ENCODE data around the gene MEGF10.

DNA sequence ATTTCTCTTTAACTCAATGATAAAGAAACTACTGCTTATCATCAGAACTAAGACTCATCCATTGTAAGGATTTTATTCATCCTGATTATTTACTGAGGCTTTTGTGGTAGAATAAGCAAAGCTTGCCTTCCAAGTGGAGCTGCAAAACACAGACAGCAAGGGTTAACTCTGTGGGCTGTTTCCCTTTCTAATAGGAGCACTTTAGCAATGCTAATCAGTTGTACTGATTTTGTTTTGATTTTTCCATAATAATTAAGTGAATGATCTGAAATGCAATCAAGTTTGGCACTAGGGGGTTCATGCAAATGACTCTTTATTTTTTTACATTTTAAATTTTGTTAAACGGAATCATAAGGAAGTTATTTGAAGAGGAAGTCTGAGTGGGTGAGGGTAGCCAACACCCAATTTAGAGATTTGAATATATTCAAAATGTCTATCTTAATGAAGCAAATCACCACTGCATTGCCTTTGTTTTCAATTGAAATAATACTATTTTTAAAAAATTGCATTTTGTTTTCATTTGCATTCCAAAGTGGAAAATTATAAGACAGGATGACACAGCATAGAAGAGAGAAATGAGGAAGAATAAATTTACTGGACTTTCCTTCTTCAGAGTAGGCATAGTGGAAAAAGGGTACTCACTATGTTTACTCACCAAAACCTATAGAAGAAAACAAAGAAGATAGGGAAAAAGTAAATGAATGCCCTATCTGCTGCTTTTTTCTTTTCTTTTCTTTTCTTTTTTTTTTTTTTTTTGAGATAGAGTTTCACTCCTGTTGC is 36.6 kb downstream of the MEGF10 start:
- TF ChIP-seq, protein P1, sequence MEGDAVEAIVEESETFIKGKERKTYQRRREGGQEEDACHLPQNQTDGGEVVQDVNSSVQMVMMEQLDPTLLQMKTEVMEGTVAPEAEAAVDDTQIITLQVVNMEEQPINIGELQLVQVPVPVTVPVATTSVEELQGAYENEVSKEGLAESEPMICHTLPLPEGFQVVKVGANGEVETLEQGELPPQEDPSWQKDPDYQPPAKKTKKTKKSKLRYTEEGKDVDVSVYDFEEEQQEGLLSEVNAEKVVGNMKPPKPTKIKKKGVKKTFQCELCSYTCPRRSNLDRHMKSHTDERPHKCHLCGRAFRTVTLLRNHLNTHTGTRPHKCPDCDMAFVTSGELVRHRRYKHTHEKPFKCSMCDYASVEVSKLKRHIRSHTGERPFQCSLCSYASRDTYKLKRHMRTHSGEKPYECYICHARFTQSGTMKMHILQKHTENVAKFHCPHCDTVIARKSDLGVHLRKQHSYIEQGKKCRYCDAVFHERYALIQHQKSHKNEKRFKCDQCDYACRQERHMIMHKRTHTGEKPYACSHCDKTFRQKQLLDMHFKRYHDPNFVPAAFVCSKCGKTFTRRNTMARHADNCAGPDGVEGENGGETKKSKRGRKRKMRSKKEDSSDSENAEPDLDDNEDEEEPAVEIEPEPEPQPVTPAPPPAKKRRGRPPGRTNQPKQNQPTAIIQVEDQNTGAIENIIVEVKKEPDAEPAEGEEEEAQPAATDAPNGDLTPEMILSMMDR (IDR thresholded peaks at IDR 0.05 in 8 of 11, conservative IDR thresholded peaks at IDR 0.05 in 3 of 11) = no peak
- no peak for TF ChIP-seq POLR2A (IDR thresholded peaks at IDR 0.05)

Measured in spleen (tissue), 7 donors.